Brain pericyte (primary cell): Measurements from ENCODE around the gene NFKBIZ.

Experiments used
- DNase-seq: peaks from one replicate; pipeline ENCODE4 v3.0.0-alpha.2; 2012; ENCODE audit warnings: low read depth, low spot score

NFKBIZ gene

DNA sequence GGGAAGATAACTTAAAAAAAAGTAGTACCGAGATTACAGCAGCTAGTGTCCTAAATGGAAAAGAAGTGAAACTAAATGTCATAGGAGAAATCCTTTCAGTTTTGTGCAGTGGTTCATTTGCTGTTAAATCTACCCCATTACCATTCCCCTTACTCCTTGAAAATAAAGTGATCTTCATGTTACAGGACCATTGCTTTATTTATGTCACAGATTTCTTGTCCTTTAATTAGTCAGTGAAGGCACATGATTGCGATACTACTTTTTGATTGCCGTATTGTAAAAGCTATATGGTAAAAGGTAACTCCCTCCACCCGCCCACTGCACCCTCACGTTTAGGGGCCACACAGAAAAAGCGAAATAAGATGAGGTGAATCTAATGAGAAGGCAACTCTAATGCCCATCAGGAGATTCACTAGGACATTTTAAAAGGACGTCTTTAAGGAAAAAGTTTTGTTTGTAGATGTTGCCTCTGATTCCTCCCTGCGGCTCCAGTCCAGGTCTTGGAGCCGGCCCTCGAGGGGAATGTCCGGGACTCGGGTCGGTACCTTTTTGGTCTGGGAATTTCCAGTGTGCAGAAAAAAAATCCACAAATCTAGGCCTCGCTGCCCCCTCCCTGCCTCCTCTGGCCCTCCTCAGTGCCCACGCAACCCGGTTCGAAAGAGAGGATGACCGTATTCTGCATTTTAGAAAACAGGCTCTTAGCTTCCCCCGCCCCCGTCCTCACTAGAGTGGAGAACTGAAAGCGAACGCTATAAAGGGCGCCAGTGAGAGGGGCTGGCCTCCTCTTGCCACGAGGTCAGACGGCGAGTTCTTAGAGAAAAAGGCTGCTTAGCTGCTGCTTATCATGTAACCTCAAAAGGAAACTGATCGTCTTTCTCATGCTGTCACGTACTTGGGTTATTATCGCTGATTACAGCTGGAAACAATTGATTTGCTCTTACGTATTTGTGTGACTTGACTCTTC is 21.8 kb upstream of the NFKBIZ start:
- no peak for DNase-seq

- DNase-seq: no peak
These were observed 21.0 kb upstream of the NFKBIZ start for GRCh38 chr3:101828276-101828675.

DNA sequence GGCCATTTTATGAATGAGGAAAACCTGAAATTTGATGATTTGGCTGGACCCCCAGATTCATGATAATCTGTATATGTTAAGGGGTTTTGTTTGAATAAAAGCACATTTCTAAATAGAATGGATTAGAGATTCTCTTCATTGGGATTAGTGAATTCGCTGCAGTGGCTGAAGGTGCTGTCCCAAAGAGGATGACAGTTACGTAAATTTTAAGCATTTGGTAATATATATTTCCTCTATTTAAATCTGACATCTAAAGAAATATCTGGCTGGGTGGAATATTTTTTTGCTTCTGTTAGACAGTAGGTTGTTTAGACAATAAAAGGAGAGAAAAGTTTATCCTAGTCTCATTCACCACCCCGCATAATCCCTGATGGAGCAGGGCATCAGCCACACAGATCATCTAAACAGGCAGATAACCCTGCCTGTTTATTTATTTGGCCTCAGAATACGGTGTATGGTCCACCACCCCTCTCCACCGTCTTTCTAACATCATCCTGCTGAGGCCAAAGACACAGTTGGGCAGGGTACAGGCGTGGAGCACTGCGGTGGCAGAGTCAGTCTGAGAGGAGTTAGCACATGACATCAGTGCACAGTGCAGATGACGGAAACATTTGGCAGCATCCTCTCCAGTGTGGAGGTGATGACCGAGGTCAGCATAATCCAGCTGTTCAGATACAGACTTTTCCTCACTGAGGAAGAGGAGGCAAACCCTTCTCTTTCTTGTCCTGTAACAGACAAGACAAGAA is 20.4 kb upstream of the NFKBIZ start:
- no peak for DNase-seq

GRCh38 chr3:101829437-101829830 is 19.9 kb upstream of the NFKBIZ start:
- no peak for DNase-seq

DNA sequence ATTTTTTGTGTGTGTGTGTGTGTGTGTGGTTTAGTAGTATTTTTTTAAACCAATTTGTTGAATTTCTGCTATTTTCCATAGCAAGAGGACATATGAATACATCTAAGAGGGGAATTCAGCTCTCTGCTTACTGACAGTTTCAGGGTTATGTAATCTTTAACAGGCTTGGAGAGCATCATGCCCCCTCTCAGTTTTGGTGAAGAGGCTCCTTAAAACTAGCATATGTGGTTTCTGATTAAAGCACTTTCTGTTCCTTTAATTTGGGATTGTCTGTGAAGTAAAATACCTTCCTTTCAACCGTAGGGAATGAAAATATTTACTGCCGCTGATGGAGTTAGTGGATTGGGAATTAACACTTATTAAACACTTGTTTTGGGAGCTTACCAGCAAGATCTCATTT is 19.4 kb upstream of the NFKBIZ start:
- DNase-seq: no peak

DNA sequence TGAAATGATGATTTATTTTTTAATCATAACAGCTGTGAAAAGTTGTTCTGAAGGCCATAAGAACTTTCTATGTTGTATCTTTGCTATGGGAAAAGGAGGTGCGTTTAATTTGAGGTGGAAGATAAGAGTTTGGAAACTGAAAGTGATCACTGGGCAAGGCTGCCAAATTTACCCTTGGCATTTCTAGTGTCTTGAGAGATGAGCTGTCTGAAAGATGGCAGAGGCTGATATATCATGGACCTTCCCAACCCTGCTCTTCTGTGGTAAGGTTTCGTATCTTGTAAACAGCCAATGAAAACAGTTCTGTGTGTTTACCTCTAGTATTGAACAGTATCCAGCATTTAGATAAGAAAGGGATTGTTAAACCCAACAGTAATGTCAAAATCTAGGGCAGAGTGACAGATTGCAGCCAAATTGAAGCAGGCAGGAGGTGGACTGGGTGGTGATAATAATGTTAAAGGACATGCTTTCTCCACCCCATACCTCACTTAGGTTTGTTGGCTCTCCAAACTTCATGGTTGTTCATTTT is 15.8 kb upstream of the NFKBIZ start:
- no peak for DNase-seq

GRCh38 chr3:101835676-101836075 is 13.6 kb upstream of the NFKBIZ start:
- no peak for DNase-seq

- no peak for DNase-seq
These were observed 13.2 kb upstream of the NFKBIZ start for GRCh38 chr3:101836160-101836559.

GRCh38 chr3:101836652-101837598 is 12.4 kb upstream of the NFKBIZ start:
- no peak for DNase-seq

GRCh38 chr3:101838691-101839090 is 10.6 kb upstream of the NFKBIZ start:
- no peak for DNase-seq

GRCh38 chr3:101840066-101840465 is 9.2 kb upstream of the NFKBIZ start:
- DNase-seq: no peak

DNA sequence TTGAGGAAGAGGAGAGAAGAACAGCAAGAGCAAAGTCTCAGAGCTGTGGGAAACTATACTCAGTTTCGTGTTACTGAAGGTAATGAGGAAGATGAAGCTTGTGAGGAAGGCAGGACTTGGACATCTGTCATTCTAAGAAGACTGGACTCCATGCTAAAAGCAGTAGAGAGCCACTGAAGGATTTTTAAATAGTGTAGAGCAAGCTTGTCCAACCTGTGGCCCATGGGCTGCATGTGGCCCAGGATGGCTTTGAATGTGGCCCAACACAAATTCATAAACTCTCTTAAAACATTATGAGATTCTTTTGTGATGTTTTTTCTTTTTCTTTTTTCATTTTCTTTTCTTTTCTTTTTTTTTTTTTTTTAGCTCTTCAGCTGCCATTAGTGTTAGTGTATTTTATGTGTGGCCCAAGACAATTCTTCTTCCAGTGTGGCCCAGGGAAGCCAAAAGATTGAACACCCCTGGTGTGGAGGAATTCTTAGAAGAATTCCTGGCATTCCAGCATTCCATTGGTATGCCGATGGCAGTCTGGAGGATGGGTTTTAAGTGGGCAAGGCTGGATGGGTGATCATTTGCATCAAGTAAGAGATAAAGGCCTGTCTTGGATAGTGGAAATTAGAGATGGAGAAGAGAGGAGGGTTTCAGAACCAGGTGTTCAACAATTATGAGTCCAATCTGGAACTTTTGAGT is 6.9 kb upstream of the NFKBIZ start:
- DNase-seq: no peak

DNA sequence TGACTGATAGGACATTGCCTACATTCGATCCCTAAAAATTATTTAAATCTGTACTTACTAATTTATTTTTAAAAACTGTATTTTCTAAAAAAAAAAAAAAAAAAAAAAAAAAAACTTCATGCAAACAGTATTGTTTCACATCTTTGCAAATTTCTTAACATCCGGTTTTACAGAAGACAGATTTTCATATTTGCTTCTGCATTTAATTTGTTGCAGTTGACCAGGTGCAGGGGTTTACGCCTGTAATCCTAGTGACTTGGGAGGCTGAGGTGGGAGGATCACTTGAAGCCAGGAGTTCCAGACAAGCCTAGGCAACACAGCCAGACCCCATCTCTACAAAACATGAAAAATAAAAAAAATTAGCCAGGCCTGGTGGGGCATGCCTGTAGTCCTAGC is 6.4 kb upstream of the NFKBIZ start:
- no peak for DNase-seq

DNA sequence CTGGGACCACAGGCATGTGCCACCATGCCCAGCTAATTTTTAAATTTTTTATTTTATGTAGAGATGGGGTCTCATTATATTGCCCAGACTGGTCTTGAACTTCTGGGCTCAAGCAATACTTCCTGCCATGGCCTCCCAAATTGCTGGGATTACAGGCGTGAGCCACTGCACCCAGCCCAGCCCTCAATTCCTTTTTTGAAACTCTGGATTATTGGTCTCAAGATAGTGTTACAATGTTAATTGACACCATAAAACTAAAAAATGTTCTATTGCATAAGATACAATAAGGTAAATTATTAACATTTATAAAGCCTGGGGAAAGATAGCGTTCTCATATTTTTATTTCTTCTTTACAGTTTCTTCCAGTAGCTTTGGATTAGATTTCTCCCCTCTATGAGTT is 3.9 kb upstream of the NFKBIZ start:
- no peak for DNase-seq

GRCh38 chr3:101846709-101847108 is 2.6 kb upstream of the NFKBIZ start:
- DNase-seq: no peak

DNA sequence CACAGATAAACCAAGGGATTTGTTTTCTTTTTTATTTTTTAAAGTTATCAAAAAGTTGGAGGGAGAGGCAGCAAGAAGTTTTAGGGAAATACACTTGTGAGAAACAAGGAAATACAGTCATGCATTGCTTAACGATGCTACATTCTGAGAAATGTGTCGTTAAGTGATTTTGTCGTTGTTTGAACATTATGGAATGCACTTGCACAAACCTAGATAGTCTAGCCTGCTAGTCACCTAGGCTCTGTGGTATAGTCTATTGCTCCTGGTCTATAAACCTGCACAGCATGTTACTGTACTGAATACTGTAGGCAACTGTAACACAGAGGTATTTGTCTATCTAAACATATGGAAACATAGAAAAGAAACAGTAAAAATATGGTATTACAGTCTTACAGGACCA is 2.0 kb upstream of the NFKBIZ start:
- DNase-seq: no peak

DNA sequence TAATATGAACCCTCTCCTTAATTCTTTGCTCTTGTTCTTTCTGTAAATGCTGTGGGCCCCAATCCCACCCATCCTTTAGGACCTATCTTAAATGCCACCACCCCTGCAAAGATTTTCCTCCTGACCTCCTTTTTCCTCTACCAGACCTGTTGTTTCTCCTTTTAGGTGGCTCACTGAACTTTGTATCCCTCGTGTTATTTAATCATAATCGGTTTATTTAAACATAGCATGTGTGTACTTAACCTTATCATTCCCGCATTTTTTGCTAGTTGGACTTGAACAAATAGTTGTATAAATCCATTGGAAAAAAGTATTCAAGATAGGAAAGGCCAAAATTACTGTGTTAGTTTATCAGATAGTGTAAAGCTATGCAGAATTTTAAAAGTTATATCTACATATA is 988 bp upstream of the NFKBIZ start:
- DNase-seq: no peak

GRCh38 chr3:101849714-101850245 is 466 bp downstream of the NFKBIZ start:
- DNase-seq: no peak

DNA sequence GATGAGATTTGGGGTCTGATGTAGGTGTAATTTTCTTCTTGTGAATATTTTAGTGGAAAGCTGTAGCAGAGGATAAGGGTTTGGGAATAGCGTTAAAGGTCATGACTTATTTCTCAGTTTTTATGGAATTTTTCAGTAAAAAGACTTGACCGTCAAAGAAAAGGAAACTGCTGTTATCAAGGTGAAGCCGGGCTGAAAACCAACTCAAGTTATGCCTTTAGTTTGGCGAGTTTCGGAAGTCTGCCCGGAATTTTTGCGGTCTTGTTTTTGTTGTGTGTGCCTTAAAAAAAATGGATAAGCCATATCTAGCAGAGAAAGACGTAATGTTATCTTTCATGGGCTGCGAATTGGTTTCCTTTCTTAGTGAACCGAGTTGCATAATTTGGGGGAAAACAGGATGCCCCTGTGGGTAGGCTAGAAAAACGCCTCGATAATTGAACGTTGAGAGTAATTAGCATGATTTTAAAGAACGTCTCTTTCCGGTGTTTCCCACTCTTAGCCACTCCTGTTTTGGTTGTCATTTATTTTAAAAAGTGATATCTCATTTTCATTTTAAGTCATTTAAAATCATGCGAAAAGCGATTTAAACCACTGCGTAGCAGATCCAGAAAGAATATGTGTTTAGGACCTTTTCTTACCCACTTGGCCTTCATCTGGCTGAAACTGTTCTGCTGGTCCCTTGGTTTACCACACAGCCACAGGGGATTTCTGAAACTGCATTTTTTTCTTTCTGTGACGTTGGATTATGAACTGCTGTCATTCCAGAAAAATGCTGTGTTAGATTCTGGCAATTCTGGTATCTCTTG is 1.1 kb downstream of the NFKBIZ start:
- DNase-seq: no peak
